HG03103 (cell line): ENCODE results near the gene BAZ1A.
A peak's percentile ranks its signal among the peaks of the same experiment; 100 is the strongest.
"Not testable (repeated sequence)": the region's sequence is repeated elsewhere in the genome, so short reads cannot be mapped to it uniquely, and the experiment has no call there.

Experiments used
- ATAC-seq: cut with Tn5 transposase; IDR thresholded peaks from one replicate; pipeline ENCODE4 v1.9.1; 2021; ENCODE audit warnings: low read depth; ENCODE audit not compliant: unreplicated experiment

Gene BAZ1A

DNA sequence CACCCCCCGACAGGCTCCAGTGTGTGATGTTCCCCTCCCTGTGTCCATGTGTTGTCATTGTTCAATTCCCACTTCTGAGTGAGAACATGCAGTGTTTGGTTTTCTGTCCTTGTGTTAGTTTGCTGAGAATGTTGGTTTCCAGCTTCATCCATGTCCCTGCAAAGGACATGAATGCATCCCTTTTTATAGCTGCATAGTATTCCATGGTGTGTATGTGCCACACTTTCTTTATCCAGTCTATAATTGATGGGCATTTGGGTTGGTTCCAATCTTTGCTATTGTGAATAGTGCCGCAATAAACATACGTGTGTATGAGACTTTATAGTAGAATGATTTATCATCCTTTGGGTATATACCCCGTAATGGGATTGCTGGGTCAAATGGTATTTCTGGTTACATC is 138.1 kb downstream of the BAZ1A start:
- not testable (repeated sequence) for ATAC-seq

- no peak for ATAC-seq
These were observed 141.9 kb downstream of the BAZ1A start for GRCh38 chr14:34733245-34733644.

DNA sequence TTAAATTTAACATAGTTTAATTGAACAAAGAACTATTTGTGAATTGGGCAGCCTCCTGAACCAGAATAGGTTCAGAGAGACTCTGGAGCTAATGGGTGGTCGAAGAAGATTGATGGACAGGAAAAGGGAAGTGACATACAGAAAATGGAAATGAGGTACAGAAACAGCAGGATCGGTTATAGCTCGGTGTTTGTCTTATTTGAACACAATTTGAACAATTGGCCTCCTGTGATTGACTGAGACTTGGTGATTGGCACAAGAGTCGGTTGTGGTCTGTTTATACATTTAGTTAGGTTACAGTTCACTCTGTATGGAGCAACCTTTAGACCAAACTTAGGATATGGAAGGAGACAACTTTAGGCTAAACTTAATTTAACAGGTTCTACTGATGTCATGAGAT is 142.4 kb downstream of the BAZ1A start:
- no peak for ATAC-seq

DNA sequence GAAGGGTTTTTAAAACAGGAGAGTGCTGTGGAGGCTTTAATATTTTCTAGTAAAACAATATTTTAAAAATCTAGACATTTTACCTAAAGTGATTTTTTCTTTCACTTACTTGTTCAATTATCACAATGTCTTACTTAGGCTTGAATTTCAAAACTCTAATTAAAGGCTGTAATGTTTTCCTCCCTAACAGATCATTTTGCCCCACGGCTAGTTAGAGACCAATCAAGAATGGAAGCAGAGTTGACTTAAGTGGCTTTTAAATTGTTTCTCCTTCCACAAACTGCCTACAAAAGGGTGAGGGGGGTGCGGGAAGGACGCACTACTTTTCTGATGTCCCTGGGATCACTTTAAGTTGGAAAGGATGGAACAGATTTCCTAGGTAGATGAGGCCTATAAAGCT is 151.3 kb downstream of the BAZ1A start:
- ATAC-seq: no peak

GRCh38 chr14:34722723-34723545 is 152.2 kb downstream of the BAZ1A start:
- ATAC-seq: no peak

GRCh38 chr14:34721129-34721528 is 154.0 kb downstream of the BAZ1A start:
- ATAC-seq: no peak

GRCh38 chr14:34718750-34719304 is 156.3 kb downstream of the BAZ1A start:
- ATAC-seq: no peak

DNA sequence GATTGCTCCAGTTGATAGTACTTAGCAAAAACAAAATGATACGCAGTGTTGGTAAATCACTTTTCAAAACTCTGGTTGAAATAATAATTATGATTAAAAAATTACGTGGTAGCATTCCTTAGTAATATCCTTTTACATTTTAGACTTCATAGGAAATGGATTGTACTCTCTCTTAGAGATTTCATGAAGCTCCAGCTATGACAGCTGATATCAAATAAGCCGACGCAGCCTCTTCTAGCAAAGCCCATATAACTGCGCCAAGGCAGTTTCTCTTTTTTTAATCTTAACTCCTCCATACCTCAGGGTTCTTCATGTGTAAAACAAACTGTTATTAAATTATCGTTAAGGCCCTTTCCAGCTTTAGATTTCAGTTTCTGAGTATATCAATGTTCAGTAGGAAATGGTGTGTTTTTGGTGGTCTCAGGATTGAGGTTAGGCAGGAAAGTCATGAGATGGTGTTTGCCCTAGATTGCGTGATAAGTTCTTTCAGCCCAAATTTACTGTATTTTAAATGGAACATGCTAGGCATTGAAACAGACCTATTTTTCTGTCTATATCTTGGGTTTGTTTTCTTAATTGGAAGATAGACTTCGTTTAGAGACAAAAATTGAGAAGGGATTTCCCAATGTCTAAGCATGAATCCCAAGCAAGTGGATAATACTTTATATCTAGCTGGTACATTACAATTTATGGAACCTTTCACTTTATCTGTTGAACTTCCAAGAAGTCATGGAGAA is 159.9 kb downstream of the BAZ1A start:
- ATAC-seq: no peak

GRCh38 chr14:34714320-34715126 is 160.6 kb downstream of the BAZ1A start, which contains the start of gene CFL2:
TSS of gene CFL2 (minus strand) at chr14:34714593. CDS start at chr14:34714540, 53 bp downstream.
- peak; percentile 81 for ATAC-seq

- ATAC-seq: no peak
These were observed 161.4 kb downstream of the BAZ1A start for GRCh38 chr14:34713681-34714319.

- no peak for ATAC-seq
These were observed 162.0 kb downstream of the BAZ1A start for GRCh38 chr14:34713122-34713680.

DNA sequence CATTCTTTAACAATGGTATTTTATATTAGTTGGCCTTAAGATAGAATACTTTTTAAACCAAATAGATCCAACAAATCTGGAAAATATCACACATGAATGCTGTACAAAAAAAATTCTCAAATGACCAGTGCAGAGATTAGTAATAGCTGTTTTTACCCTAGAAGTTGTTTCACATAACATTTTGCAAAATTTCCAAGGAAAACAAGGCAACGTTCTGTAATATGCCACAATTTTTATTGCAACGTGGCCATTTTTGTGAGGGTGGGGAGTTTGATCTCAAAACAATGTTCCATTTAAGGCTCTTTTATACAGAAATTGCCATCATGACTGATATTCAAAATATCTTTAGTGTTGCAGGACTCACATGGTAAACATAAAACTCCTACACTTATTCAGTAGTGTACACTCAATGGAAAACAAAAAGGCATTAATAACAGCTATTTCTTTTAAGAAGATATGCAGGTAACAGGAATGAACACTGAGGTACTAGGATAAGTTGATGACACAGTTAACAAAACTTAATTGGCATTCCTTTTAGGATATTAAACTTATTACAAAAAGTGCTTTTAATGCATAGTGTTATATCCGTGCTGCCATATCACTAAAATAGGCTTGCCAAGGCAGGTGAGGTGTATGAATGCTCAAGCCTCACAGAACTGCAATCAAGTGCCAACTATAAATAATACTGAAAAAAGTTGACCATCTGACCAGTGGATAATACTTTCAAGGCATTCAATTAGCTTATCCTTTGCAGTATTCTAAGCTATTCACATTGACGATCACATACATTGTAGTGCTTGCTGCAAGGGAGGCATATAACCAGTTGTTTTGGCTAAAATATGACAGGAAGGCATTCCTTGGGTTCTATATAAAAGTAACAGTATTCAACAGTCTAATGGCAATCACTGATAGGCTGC is 163.1 kb downstream of the BAZ1A start:
- no peak for ATAC-seq

DNA sequence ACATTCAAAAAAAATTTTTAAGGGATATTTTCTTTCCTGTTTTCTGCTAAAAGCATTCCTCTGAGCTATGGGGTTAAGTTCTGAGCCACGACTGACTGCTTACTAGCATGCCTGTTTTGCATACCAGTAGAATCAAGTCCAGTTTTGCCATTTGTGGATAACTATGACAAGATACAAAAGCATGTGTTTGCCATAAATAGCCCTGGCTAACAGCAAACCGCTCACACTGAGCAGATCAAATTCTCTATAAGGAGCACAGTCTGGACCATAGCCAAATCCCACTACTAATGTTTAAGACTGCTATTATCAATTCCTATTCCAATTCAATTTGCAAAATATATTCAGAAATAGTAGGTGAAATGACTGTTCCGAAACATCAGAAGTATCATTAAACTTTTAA is 164.0 kb downstream of the BAZ1A start:
- peak; percentile 43 for ATAC-seq

GRCh38 chr14:34710744-34711143 is 164.4 kb downstream of the BAZ1A start:
- ATAC-seq: no peak

GRCh38 chr14:34710006-34710405 is 165.2 kb downstream of the BAZ1A start:
- no peak for ATAC-seq

DNA sequence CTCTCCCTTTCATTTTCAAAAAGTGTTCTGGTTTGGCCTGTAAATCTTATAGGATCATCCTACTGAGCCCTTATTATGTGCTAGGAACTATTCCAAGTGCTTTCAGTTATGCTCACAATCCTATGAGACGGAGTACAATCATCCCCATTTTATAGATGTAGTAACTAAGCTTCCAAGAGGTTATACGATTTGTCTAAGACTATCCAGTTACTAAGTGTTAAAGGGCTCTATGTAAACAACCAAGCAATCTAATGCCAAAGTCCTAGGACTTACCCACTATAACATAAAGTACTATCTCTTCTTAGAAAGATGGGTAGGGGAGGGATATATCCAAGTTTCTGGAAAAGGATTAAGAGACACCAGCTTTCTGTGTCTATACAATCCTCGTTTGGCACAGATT is 167.4 kb downstream of the BAZ1A start:
- no peak for ATAC-seq
